ENCODE results near the gene ERCC6L.
A peak's percentile ranks its signal among the peaks of the same experiment; 100 is the strongest.
"Not testable (repeated sequence)": the region's sequence is repeated elsewhere in the genome, so short reads cannot be mapped to it uniquely, and the experiment has no call there.

ERCC6L gene

DNA sequence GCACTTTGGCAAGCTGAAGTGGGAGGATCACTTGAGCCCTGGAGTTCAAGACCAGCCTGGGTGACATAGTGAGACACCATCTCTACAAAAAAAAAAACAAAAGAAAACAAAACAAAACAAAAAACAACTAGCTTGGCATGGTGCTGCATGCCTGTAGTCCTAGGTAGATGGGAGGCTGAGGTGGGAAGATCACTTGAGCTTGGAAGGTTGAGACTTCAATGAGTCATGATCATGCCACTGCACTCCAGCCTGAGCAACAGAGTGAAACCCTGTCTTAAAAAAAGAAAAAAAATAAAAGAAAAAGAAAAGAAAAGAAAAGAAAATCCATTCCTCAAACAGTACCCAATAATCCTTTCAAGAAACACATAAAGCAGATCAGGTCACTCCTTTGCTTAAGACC lies 14.9 kb upstream of the ERCC6L start:
- Histone ChIP-seq H2AFZ (ENCODE audit: low read length, unreplicated experiment) (no peak overlapping the region), H3K79me2 (ENCODE audit: control insufficient read depth, insufficient read depth, low read length, unreplicated experiment) (no peaks in the 10 kb centered on the region), H3K27ac (ENCODE audit: low read depth, low read length) (no peak overlapping the region), H3K4me3 (ENCODE audit: low read depth, low read length) (no peak overlapping the region), H3K4me1 (ENCODE audit: control insufficient read depth, insufficient read depth, low read length, unreplicated experiment) (peaks cover 10% of the 10 kb centered on the region), H3K36me3 (ENCODE audit: insufficient read depth, low read length) (no peaks in the 10 kb centered on the region), H3K27me3 (ENCODE audit: insufficient read depth, low read length) (no peaks in the 10 kb centered on the region)

DNA sequence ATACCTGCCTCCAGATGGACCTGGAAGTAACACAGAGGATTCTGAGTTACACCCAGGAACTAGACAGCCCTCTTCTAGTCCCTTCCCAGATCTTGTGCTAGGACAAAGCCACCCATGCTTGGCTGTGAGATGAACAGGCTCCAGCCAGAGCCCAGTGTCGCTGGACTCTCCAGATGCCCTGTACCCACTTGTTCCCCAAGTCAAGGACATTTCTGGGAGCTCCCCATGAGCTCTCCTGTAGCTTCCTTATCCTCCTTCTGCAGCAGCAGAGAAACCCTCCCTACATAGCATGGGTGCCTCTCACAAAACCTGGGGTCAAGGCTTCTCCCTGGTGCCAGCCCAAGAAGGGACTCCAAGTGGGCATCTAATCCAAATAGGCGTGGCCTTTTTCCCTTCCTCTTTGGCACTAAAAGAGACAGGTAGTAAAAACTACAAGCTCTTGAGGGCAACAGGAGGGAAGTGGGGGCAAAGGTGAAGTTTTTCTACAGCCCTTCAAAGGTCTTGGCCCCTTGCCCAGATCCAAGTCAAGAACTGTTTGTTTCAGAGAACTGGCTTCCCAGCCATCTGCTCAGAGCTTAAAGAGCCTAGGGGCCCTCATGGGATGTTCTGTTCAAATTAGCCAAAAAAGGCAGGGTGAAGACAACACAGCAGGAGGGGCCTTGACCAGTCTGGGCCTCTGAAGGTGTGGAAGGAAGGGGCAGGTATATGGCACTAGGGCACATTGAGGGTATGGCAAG lies 8.5 kb upstream of the ERCC6L start:
- Histone ChIP-seq H2AFZ (ENCODE audit: low read length, unreplicated experiment) (no peak overlapping the region), H3K27me3 (ENCODE audit: insufficient read depth, low read length) (no peaks in the 10 kb centered on the region), H3K27ac (ENCODE audit: low read depth, low read length) (no peak overlapping the region), H3K4me1 (ENCODE audit: control insufficient read depth, insufficient read depth, low read length, unreplicated experiment) (peaks cover 10% of the 10 kb centered on the region), H3K36me3 (ENCODE audit: insufficient read depth, low read length) (no peaks in the 10 kb centered on the region), H3K79me2 (ENCODE audit: control insufficient read depth, insufficient read depth, low read length, unreplicated experiment) (no peaks in the 10 kb centered on the region), H3K4me3 (ENCODE audit: low read depth, low read length) (no peak overlapping the region)

DNA sequence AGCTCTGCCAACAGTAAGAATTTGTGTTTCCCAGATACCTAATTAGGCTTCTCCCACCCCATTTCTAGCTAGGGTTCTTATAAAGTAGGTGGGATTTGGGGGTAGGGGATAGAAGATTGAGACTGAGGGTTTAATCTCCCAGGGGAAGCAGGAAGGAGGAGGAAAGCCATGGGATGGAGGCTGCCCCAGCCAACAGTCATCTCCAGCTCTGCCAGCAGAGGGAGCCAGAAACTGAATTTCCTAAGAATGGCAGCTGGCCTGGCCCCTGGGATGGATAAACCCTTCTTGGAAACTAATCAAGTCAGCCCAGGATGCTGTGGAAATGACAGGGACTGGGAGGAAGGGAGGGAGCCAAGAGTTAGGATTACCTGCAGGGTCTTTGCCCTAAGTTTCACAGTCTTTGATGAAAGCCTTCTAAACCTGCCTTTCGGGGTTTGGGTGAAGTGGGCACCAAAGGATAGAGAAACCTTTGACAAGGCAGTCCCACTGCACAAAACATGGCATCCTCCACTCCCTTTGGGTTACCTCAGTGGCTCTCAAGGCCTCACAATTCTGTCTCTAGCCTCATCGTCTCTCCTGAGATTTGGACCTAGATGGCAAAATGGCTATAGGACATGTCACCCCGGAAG lies 6.7 kb upstream of the ERCC6L start:
- Histone ChIP-seq H3K27me3 (ENCODE audit: insufficient read depth, low read length) (no peaks in the 10 kb centered on the region), H3K27ac (ENCODE audit: low read depth, low read length) (no peak overlapping the region), H2AFZ (ENCODE audit: low read length, unreplicated experiment) (no peak overlapping the region), H3K4me3 (ENCODE audit: low read depth, low read length) (no peak overlapping the region), H3K79me2 (ENCODE audit: control insufficient read depth, insufficient read depth, low read length, unreplicated experiment) (no peaks in the 10 kb centered on the region), H3K36me3 (ENCODE audit: insufficient read depth, low read length) (no peaks in the 10 kb centered on the region), H3K4me1 (ENCODE audit: control insufficient read depth, insufficient read depth, low read length, unreplicated experiment) (peaks cover 10% of the 10 kb centered on the region)

DNA sequence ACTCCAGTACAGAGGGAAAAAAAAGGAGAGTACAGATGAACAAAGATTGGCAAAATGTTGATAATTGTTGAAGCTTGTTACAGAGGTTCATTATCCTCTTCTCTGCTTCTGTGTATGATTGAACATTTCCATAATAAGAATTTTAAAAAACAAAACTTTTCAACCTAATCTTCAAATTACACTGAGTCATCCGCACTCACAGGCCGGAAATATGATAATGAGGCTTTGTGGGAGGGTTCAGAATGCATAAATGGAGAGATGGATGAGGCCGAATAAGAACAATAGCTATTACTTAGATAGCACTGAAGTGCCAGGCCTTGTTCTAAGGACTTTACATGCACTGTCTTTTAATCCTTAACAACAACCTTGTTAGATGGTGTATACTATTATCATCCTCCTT lies 4.6 kb upstream of the ERCC6L start:
- Histone ChIP-seq H3K4me3 (ENCODE audit: low read depth, low read length) (0 out of 2 replicates have a peak overlapping the region, but pooled peaks have one; percentile 27), H3K27ac (ENCODE audit: low read depth, low read length) (peak overlapping the region; percentile 59), H3K27me3 (ENCODE audit: insufficient read depth, low read length) (no peaks in the 10 kb centered on the region), H3K79me2 (ENCODE audit: control insufficient read depth, insufficient read depth, low read length, unreplicated experiment) (peaks cover 2% of the 10 kb centered on the region), H3K36me3 (ENCODE audit: insufficient read depth, low read length) (no peaks in the 10 kb centered on the region), H3K4me1 (ENCODE audit: control insufficient read depth, insufficient read depth, low read length, unreplicated experiment) (peaks cover 10% of the 10 kb centered on the region), H2AFZ (ENCODE audit: low read length, unreplicated experiment) (no peak overlapping the region)

DNA sequence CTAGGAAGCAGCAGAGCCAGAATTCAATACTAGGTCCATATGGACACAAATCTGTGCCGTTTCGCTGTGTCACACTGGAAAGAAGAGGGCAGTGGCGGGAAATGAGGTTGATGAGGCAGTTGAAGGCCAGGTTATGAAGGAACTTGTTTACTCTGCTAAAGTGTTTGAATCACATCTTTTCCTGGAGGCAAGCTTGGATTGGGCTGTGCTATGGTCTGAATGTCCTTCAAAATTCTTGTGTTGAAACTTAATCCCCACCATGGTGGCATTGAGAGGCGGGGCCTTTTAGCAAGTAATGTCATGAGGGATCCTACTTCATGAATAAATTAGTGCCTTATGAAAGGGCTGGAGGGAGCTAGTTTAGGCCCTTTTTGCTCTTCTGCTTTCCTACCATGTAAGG lies 2.1 kb upstream of the ERCC6L start:
- H3K4me3 ChIP-seq (ENCODE audit: low read depth, low read length), result no peak overlapping the region
- H3K27ac ChIP-seq (ENCODE audit: low read depth, low read length), result no peak overlapping the region
- no peaks in the 10 kb centered on the region for H3K36me3 ChIP-seq (ENCODE audit: insufficient read depth, low read length)
- H3K4me1 ChIP-seq (ENCODE audit: control insufficient read depth, insufficient read depth, low read length, unreplicated experiment), result peaks cover 6% of the 10 kb centered on the region
- H2AFZ ChIP-seq (ENCODE audit: low read length, unreplicated experiment), result no peak overlapping the region
- H3K79me2 ChIP-seq (ENCODE audit: control insufficient read depth, insufficient read depth, low read length, unreplicated experiment), result peaks cover 19% of the 10 kb centered on the region
- no peaks in the 10 kb centered on the region for H3K27me3 ChIP-seq (ENCODE audit: insufficient read depth, low read length)

DNA sequence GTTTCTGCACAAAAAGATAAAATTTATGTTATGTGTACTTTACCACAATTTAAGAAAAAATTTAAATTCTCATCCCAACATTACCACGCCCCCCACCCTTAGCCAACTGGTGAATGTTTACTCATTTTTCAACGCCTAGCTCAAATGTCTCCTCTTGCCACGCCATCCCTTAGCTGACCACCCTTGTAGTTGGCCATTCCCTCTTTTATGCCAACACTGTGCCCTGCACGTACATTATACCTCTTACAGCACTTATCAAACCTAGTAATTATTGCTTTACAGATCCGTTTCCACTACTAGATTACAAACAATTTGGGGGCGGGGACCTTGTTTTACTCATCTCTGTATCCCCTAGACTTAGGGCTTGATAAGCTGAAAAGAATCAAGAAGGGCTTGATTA lies 644 bp downstream of the ERCC6L start:
- Histone ChIP-seq H3K36me3 (ENCODE audit: insufficient read depth, low read length) (no peaks in the 10 kb centered on the region), H3K27me3 (ENCODE audit: insufficient read depth, low read length) (no peaks in the 10 kb centered on the region), H3K27ac (ENCODE audit: low read depth, low read length) (peak overlapping the region; percentile 52), H3K79me2 (ENCODE audit: control insufficient read depth, insufficient read depth, low read length, unreplicated experiment) (peaks cover 27% of the 10 kb centered on the region), H3K4me1 (ENCODE audit: control insufficient read depth, insufficient read depth, low read length, unreplicated experiment) (no peaks in the 10 kb centered on the region), H3K4me3 (ENCODE audit: low read depth, low read length) (peak overlapping the region; percentile 85), H2AFZ (ENCODE audit: low read length, unreplicated experiment) (peak overlapping the region; percentile 13)

DNA sequence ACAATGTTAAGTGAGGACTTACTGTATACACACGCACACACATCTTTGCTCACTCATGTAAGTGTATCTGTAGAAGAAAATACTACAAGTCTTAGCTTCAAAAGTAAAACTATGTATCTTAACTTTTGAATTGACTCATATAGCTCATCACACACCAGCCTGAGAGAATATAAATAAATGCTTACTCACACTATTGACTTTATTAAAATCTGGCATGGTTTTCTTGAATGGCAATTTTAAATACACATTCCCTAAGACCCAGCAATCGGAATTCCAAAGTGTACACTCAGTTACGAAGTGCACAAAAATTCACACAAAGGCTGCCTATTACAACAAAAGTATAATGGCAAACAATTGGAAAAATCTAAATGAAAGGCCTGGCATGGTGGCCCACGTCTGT lies 2.0 kb downstream of the ERCC6L start:
- no peak overlapping the region for H3K4me3 ChIP-seq (ENCODE audit: low read depth, low read length)
- no peaks in the 10 kb centered on the region for H3K27me3 ChIP-seq (ENCODE audit: insufficient read depth, low read length)
- H3K36me3 ChIP-seq (ENCODE audit: insufficient read depth, low read length), result no peaks in the 10 kb centered on the region
- no peak overlapping the region for H2AFZ ChIP-seq (ENCODE audit: low read length, unreplicated experiment)
- H3K4me1 ChIP-seq (ENCODE audit: control insufficient read depth, insufficient read depth, low read length, unreplicated experiment), result no peaks in the 10 kb centered on the region
- H3K79me2 ChIP-seq (ENCODE audit: control insufficient read depth, insufficient read depth, low read length, unreplicated experiment), result peaks cover 30% of the 10 kb centered on the region
- H3K27ac ChIP-seq (ENCODE audit: low read depth, low read length), result no peak overlapping the region

DNA sequence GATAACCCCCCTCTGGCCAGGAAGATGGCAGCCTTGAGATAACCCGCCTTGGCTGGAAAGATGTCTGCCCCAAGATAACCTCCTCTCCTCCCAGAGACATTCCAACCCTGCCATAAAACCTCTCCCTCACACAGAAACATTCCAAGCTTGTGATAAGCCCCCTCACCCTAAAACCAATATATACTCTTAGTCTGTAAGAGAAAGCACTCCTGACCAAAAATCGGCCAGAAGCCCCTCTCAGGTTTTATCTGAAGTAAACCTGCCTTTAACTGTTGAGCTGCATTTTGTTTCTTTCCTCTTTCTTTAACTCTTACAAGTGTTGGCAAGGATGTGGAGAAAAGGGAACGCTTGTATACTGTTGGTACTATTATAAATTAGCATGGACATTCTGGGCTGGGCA lies 8.5 kb downstream of the ERCC6L start:
- H3K79me2 ChIP-seq (ENCODE audit: control insufficient read depth, insufficient read depth, low read length, unreplicated experiment), result peaks cover 24% of the 10 kb centered on the region
- no peak overlapping the region for H2AFZ ChIP-seq (ENCODE audit: low read length, unreplicated experiment)

DNA sequence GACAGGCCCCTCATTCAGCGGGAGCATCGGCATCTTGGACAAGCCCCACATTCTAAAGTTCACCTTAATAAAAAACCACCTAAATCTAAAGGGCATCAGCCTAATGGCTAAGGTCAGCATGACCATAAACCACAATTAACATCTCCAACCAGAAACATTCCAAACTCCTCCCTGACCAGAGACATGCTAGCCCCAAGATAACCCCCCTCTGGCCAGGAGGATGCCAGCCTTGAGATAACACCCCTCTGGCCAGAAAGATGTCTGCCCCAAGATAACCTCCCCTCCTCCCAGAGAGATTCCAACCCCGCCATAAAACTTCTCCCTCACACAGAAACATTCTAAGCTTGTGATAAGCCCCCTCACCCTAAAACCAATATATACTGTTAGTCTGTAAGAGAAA lies 18.5 kb downstream of the ERCC6L start:
- not testable (repeated sequence) for H3K36me3 ChIP-seq (ENCODE audit: insufficient read depth, low read length); H3K27me3 ChIP-seq (ENCODE audit: insufficient read depth, low read length); H3K4me3 ChIP-seq (ENCODE audit: low read depth, low read length); H2AFZ ChIP-seq (ENCODE audit: low read length, unreplicated experiment); H3K4me1 ChIP-seq (ENCODE audit: control insufficient read depth, insufficient read depth, low read length, unreplicated experiment); H3K27ac ChIP-seq (ENCODE audit: low read depth, low read length)
- H3K79me2 ChIP-seq (ENCODE audit: control insufficient read depth, insufficient read depth, low read length, unreplicated experiment), result peaks cover 17% of the 10 kb centered on the region

More for the DNA sequence above, 8.5 kb downstream of the ERCC6L start:
- H3K4me1 ChIP-seq (ENCODE audit: control insufficient read depth, insufficient read depth, low read length, unreplicated experiment), result no peaks in the 10 kb centered on the region
- no peaks in the 10 kb centered on the region for H3K36me3 ChIP-seq (ENCODE audit: insufficient read depth, low read length)
- no peaks in the 10 kb centered on the region for H3K27me3 ChIP-seq (ENCODE audit: insufficient read depth, low read length)
- no peak overlapping the region for H3K27ac ChIP-seq (ENCODE audit: low read depth, low read length)
- no peak overlapping the region for H3K4me3 ChIP-seq (ENCODE audit: low read depth, low read length)

DNA sequence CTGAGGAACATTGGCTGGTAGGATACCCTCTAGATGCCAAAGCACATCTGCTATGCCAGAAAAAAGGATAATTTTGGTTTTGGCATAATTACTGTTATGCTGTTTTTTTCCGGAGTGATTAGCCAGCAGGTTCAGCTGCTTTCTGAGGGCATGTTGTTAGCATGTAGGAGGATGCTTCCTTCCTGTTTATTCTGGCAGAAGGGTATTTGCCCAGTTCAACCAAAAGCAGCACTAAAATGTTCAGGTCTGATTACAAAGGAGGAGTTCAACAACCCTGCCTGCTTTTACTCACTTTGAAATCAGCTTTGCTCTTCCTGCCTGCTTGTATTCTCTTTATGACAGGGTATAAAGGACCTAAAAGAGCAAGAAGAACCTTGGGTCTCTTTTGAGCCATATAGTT lies 21.9 kb downstream of the ERCC6L start:
- peaks cover 4% of the 10 kb centered on the region for H3K4me1 ChIP-seq (ENCODE audit: control insufficient read depth, insufficient read depth, low read length, unreplicated experiment)
- H3K27me3 ChIP-seq (ENCODE audit: insufficient read depth, low read length), result no peaks in the 10 kb centered on the region
- no peak overlapping the region for H2AFZ ChIP-seq (ENCODE audit: low read length, unreplicated experiment)
- no peak overlapping the region for H3K4me3 ChIP-seq (ENCODE audit: low read depth, low read length)
- H3K36me3 ChIP-seq (ENCODE audit: insufficient read depth, low read length), result no peaks in the 10 kb centered on the region
- peaks cover 13% of the 10 kb centered on the region for H3K79me2 ChIP-seq (ENCODE audit: control insufficient read depth, insufficient read depth, low read length, unreplicated experiment)
- H3K27ac ChIP-seq (ENCODE audit: low read depth, low read length), result no peak overlapping the region

DNA sequence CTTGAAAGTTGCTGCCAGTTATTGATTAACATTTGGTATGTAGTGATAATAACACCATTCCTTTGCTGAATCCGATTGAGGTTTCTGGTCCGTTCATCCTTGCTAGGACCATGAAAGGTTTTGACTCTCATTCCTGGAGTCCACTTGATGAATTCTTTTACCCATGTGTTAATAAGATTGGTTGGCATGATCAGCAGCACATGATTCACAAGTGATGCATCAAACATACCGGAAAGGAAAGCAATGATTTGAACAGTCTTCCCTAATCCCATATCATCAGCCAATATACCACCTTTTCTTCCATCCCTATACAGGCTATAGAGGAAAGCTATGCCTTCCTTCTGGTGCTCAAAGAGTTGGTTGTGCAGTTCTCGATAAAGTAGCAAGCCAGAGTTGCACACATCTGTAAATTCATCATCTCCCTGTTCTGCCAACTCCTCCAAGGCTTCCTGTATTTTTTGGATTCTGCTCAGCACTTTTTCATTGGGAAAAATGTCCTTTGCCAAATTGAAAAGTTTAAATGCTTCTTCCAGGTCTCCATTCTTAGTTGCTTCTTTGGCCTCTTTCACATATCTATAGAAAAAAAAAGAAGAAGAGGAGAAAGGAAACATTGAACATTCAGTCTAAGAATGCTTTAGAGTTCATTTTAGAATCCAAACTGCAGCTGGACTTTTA lies 30.6 kb downstream of the ERCC6L start:
- no peak overlapping the region for H2AFZ ChIP-seq (ENCODE audit: low read length, unreplicated experiment)
- H3K27me3 ChIP-seq (ENCODE audit: insufficient read depth, low read length), result no peaks in the 10 kb centered on the region
- H3K79me2 ChIP-seq (ENCODE audit: control insufficient read depth, insufficient read depth, low read length, unreplicated experiment), result peaks cover 11% of the 10 kb centered on the region
- peaks cover 8% of the 10 kb centered on the region for H3K36me3 ChIP-seq (ENCODE audit: insufficient read depth, low read length)
- H3K27ac ChIP-seq (ENCODE audit: low read depth, low read length), result no peak overlapping the region
- peaks cover 9% of the 10 kb centered on the region for H3K4me1 ChIP-seq (ENCODE audit: control insufficient read depth, insufficient read depth, low read length, unreplicated experiment)
- no peak overlapping the region for H3K4me3 ChIP-seq (ENCODE audit: low read depth, low read length)

Data from ACC112 (cell line).